ENCODE results near the gene XYLT1. TPM values are rescaled to one million over a fixed set of nuclear protein-coding genes. Genes with fewer than 3 reads are reported as not detected.

XYLT1 gene
- total RNA-seq, 4 donors from 2014 or later: 6.6 to 17.2 (median 10.0) TPM

DNA sequence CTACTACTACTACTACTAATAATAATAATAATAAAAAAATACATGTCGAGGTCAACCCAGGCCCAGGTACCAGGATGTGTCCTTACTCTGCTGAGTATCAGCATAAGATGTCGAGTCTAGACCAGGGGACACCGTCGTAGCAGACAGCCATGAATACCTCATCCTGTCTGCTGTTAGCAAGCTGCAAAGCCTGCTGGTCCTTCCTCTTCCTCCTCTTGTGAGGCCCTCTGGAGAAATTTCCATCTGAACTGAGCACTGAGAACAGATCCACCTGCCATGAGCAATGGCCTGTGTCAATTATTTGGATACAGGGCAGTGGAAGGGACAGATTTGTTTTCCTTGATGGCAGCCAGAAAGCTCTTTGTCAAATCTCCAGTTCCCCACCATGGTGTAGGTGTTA, 168.5 kb downstream of the XYLT1 start:
- H3K4me3 ChIP-seq: no peak overlapping the region
- peaks cover 14 to 68% (median 45%) of the 10 kb centered on the region in 3 donors for H3K4me1 ChIP-seq
- DNase-seq: no peak
- H3K27ac ChIP-seq: peak overlapping the region in 3 of 4 donors; percentile 35 to 88 (median 40)
- no peak for TF ChIP-seq POLR2A (IDR thresholded peaks at IDR 0.05)
- TF ChIP-seq, protein P1, sequence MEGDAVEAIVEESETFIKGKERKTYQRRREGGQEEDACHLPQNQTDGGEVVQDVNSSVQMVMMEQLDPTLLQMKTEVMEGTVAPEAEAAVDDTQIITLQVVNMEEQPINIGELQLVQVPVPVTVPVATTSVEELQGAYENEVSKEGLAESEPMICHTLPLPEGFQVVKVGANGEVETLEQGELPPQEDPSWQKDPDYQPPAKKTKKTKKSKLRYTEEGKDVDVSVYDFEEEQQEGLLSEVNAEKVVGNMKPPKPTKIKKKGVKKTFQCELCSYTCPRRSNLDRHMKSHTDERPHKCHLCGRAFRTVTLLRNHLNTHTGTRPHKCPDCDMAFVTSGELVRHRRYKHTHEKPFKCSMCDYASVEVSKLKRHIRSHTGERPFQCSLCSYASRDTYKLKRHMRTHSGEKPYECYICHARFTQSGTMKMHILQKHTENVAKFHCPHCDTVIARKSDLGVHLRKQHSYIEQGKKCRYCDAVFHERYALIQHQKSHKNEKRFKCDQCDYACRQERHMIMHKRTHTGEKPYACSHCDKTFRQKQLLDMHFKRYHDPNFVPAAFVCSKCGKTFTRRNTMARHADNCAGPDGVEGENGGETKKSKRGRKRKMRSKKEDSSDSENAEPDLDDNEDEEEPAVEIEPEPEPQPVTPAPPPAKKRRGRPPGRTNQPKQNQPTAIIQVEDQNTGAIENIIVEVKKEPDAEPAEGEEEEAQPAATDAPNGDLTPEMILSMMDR (IDR thresholded peaks at IDR 0.05): no peak
- no peaks in the 10 kb centered on the region for H3K36me3 ChIP-seq
- WGBS, 2 donors: 44 to 74% methylated on average over 4 of the region's 4 CpGs
- no peaks in the 10 kb centered on the region for H3K27me3 ChIP-seq
- intact Hi-C loops (cut with DNase I): no loop called here
- H3K9me3 ChIP-seq: no peaks in the 10 kb centered on the region

DNA sequence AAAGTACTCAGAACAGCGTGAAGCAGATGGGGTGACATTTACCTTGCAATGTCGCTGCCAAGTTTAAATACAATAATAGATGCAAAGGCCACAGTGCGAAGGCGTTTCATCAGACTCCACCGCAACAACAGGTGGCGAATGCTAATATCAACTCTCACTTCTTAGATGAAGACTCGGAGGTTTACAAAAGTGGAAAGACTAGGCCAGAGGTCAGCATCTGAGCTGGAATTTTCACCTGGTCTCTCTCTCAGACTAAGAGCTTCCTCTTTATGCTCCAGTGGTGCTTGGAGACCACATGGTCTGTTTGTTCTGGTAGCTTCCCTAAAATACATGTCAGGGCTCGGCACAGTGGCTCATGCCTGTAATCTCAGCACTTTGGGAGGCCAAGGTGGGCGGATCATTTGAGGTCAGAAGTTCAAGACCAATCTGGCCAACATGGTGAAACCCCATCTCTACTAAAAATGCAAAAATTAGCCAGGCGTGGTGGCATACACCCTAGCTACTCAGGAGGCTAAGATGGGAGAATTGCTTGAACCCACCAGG, 169.1 kb downstream of the XYLT1 start:
- TF ChIP-seq, protein P1 (IDR thresholded peaks at IDR 0.05): no peak
- no peak overlapping the region for H3K4me3 ChIP-seq
- DNase-seq: no peak
- intact Hi-C loops (cut with DNase I): no loop called here
- H3K9me3 ChIP-seq: no peaks in the 10 kb centered on the region
- peak overlapping the region; percentile 21 to 88 (median 38) for H3K27ac ChIP-seq
- no peaks in the 10 kb centered on the region for H3K27me3 ChIP-seq
- WGBS, 2 donors: 74 to 85% methylated on average over 7 to 10 of the region's 10 CpGs
- H3K4me1 ChIP-seq: peaks cover 14 to 68% (median 45%) of the 10 kb centered on the region in 3 donors
- H3K36me3 ChIP-seq: no peaks in the 10 kb centered on the region

DNA sequence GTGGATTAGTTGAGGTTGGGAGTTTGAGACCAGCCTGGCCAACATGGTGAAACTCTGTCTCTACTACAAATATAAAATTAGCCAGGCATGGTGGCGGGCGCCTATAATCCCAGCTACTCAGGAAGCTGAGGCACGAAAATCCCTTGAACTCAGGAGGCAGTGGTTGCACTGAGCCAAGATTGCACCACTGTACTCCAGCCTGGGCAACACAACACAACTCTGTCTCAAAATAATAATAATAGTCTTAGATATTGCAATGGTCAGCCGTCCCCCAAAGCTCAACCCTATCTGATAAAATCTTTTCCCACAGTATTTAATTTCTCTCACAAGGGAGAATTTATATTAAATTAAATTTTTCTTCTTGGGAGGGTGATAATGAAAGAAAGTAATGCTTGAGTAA, 169.6 kb downstream of the XYLT1 start:
- WGBS, 2 donors: 74 to 85% methylated on average over 1 to 4 of the region's 4 CpGs
- no peaks in the 10 kb centered on the region for H3K27me3 ChIP-seq
- H3K36me3 ChIP-seq: no peaks in the 10 kb centered on the region
- no peak for DNase-seq
- H3K9me3 ChIP-seq: no peaks in the 10 kb centered on the region
- no peak for TF ChIP-seq POLR2A (IDR thresholded peaks at IDR 0.05)
- TF ChIP-seq, protein P1 (IDR thresholded peaks at IDR 0.05): no peak
- H3K27ac ChIP-seq: peak overlapping the region in 2 of 4 donors; percentile 21 to 88
- H3K4me3 ChIP-seq: no peak overlapping the region
- intact Hi-C loops (cut with DNase I): no loop called here
- peaks cover 14 to 68% (median 44%) of the 10 kb centered on the region in 3 donors for H3K4me1 ChIP-seq

DNA sequence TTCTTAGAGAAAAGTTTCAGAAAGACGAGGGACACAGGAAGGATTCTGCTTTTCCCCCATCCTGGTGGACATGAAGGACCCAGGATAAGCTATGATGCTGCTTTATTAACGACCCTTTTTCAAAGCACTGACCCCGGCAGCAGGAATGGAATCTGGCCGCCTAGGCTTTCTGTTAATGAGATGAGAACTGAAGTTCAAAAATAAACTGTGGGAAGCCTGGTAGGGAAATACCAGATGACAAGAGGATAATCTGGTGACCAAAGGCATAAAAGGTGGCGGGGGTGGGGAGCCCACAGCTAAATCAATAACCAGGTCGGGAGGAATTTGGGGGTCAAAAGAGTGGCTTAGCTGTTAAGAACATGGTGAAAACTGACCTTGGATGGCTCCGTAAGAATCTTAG, 171.0 kb downstream of the XYLT1 start:
- H3K4me3 ChIP-seq: no peak overlapping the region
- H3K9me3 ChIP-seq: no peaks in the 10 kb centered on the region
- peaks cover 10 to 61% (median 30%) of the 10 kb centered on the region in 3 donors for H3K4me1 ChIP-seq
- 67 to 82% methylated on average over 7 of the region's 7 CpGs for WGBS, 2 donors
- TF ChIP-seq, protein P1 (IDR thresholded peaks at IDR 0.05): no peak
- no peak for TF ChIP-seq POLR2A (IDR thresholded peaks at IDR 0.05)
- no peaks in the 10 kb centered on the region for H3K36me3 ChIP-seq
- H3K27ac ChIP-seq: peak overlapping the region in 1 of 4 donors; percentile 5
- H3K27me3 ChIP-seq: no peaks in the 10 kb centered on the region
- no peak for DNase-seq
- intact Hi-C loops (cut with DNase I): no loop called here

DNA sequence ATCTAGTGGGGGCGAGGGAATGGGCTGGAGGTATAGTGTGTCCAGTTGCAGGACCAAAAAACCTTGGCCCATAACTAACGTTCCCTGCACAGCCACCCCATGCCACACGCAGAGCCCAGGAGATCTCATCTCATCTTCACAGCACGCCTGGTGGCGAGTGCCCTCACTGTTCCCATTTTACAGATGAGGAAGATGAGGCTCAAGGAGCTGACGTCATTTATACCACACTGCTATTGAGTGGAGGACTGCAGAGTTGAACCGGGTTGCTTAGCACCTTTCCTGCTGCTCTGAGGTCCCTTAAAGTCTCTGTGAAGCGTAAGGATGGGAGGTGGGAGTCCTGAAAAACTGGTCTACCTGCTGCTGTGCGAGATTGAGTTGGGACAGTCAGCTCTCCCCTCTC, 172.5 kb downstream of the XYLT1 start:
- Histone ChIP-seq H3K27me3 (no peaks in the 10 kb centered on the region), H3K4me3 (no peak overlapping the region), H3K27ac (no peak overlapping the region), H3K36me3 (no peaks in the 10 kb centered on the region), H3K4me1 (peaks cover 5 to 45% (median 18%) of the 10 kb centered on the region in 3 donors), H3K9me3 (no peaks in the 10 kb centered on the region)
- DNase-seq: no peak
- intact Hi-C loops (cut with DNase I): no loop called here
- no peak for TF ChIP-seq POLR2A (IDR thresholded peaks at IDR 0.05)
- TF ChIP-seq, protein P1 (IDR thresholded peaks at IDR 0.05): no peak
- WGBS, 2 donors: 97% methylated on average over 6 to 9 of the region's 9 CpGs

Measured in esophagus squamous epithelium (tissue), 5 donors.